Karpas-422 (cell line): ENCODE data around the gene EFCAB13. TPM values are rescaled to one million over a fixed set of nuclear protein-coding genes. Genes with fewer than 3 reads are reported as not detected.
"Not testable (repeated sequence)": the region's sequence is repeated elsewhere in the genome, so short reads cannot be mapped to it uniquely, and the experiment has no call there.

Experiments used
- DNase-seq: peaks from one replicate; pipeline ENCODE4 v3.0.0-alpha.2; 2015
- H2AFZ ChIP-seq: fragments of 200-600 bp; sonication (generic); 2 replicates; pipeline ENCODE4 v1.6.1; 2014; ENCODE audit warnings: antibody characterized with exemption, low read length, mixed read lengths
- H3K27ac ChIP-seq: fragments of 200-600 bp; sonication (generic); 2 replicates; pipeline ENCODE4 v1.5.1; 2014; ENCODE audit warnings: mild to moderate bottlenecking, low read length, moderate library complexity
- H3K27me3 ChIP-seq: fragments of 200-600 bp; sonication (generic); 2 replicates; pipeline ENCODE4 v1.6.1; 2014; ENCODE audit warnings: low read length, mixed read lengths
- H3K36me3 ChIP-seq: fragments of 200-600 bp; sonication (generic); 2 replicates; pipeline ENCODE4 v1.6.1; 2014; ENCODE audit warnings: low read length, mixed read lengths; ENCODE audit not compliant: insufficient read depth
- H3K4me1 ChIP-seq: fragments of 200-600 bp; sonication (generic); 2 replicates; pipeline ENCODE4 v1.6.1; 2014; ENCODE audit warnings: mild to moderate bottlenecking, low read length, mixed read lengths
- H3K4me2 ChIP-seq: fragments of 200-600 bp; sonication (generic); 2 replicates; pipeline ENCODE4 v1.6.1; 2014; ENCODE audit warnings: low read length, low read depth, mild to moderate bottlenecking; ENCODE audit not compliant: poor library complexity, severe bottlenecking
- H3K4me3 ChIP-seq: fragments of 200-600 bp; sonication (generic); 2 replicates; pipeline ENCODE4 v1.5.1; 2014; ENCODE audit warnings: mild to moderate bottlenecking, antibody characterized with exemption, low read length, mixed read lengths
- H3K79me2 ChIP-seq: fragments of 200-600 bp; sonication (generic); 2 replicates; pipeline ENCODE4 v1.6.1; 2014; ENCODE audit warnings: mild to moderate bottlenecking, low read length, mixed read lengths
- H3K9ac ChIP-seq: fragments of 200-600 bp; sonication (generic); 2 replicates; pipeline ENCODE4 v1.6.0; 2014; ENCODE audit warnings: low read length
- H3K9me2 ChIP-seq: fragments of 200-600 bp; sonication (generic), shearing (Covaris generic); replicated peaks from 2 replicates; pipeline ENCODE4 v1.6.0; 2014; ENCODE audit warnings: mild to moderate bottlenecking, low read length, moderate library complexity; ENCODE audit not compliant: insufficient read depth
- H3K9me3 ChIP-seq: fragments of 300-700, 200-600 bp; sonication (generic); 2 replicates; pipeline ENCODE4 v1.6.1; 2014; ENCODE audit warnings: low read length, mixed read lengths
- H4K20me1 ChIP-seq: fragments of 200-600 bp; sonication (generic); 2 replicates; pipeline ENCODE4 v1.6.1; 2014; ENCODE audit warnings: mild to moderate bottlenecking, antibody characterized with exemption, low read length, low read depth; ENCODE audit not compliant: insufficient read depth
- total RNA-seq: library from RNA; depleted of rRNA; stranded (reverse); fragments of >200 nt; shearing (Covaris generic); gene quantifications from 2 replicates; pipeline ENCODE4 v1.2.3, GENCODE V29; 2014; ENCODE audit warnings: low replicate concordance; rRNA removed

The EFCAB13 gene
- total RNA-seq, 1 experiment from 2014 or later, result 1.0 TPM

DNA sequence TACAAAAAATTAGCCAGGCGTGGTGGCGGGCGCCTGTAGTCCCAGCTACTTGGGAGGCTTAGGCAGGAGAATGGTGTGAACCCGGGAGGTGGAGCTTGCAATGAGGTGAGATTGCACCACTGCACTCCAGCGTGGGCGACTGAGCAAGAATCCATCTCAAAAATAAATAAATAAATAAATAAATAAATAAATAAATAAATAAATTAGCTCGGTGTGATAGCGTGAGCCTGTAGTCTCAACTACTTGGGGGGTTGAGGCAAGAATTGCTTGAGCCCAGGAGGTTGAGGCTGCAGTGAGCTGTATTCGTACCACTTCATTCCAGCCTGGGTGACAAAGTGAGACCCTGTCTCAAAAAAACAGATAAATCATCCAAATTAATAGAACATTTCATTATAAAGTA, 108.5 kb downstream of the EFCAB13 start:
- not testable (repeated sequence) for H3K36me3 ChIP-seq, H3K27me3 ChIP-seq, H4K20me1 ChIP-seq, H3K79me2 ChIP-seq, H3K9me3 ChIP-seq, H3K27ac ChIP-seq, H3K9ac ChIP-seq, H3K4me3 ChIP-seq, H3K4me1 ChIP-seq, H3K4me2 ChIP-seq, H3K9me2 ChIP-seq, H2AFZ ChIP-seq, DNase-seq

DNA sequence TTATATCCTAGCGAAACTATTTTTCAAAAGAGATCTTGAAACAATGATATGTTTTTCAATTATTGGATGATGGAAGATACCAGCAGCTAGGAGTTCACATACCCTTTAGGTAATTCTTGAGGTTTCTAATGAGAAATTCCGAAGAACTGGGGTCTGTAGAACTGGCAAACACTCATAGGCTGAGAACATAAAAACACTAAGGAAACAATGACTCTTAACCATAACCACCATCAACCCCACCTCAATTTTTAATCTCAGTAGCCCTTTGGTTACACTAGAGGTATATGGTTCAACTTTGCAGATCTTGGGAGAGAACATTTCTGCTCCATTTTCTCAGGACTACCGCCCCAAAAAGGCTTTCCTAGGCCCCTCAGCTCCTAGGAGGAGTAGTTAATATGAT, 141.4 kb downstream of the EFCAB13 start:
- Histone ChIP-seq H3K9me2 (no peaks in the 10 kb centered on the region), H3K27ac (no peak overlapping the region), H4K20me1 (no peaks in the 10 kb centered on the region), H3K4me3 (no peak overlapping the region), H3K4me1 (no peaks in the 10 kb centered on the region), H3K27me3 (no peaks in the 10 kb centered on the region), H3K4me2 (no peak overlapping the region), H3K79me2 (no peaks in the 10 kb centered on the region), H3K9ac (no peak overlapping the region), H3K9me3 (no peaks in the 10 kb centered on the region), H2AFZ (no peak overlapping the region), H3K36me3 (no peaks in the 10 kb centered on the region)
- DNase-seq, result no peak

DNA sequence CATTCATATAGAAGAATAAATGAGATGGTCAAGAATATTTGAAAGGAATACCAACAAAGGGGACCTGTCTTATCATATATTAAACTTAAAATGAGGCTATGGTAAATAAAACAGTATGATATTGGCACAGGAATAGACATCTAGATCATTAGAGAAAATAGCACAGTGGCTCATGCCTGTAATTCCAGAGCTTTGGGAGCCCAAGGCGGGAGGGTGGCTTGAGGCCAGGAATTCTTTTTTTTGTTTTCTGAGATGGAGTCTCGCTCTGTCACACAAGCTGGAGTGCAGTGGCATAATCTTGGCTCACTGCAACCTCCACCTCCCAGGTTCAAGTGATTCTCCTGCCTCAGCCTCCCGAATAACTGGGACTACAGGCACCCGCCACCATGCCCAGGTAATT, 143.2 kb downstream of the EFCAB13 start:
- not testable (repeated sequence) for H3K4me1 ChIP-seq, H2AFZ ChIP-seq, H3K9me2 ChIP-seq, H3K27me3 ChIP-seq, H3K36me3 ChIP-seq, H3K79me2 ChIP-seq, H3K9me3 ChIP-seq, H3K27ac ChIP-seq, DNase-seq, H4K20me1 ChIP-seq, H3K4me2 ChIP-seq, H3K4me3 ChIP-seq, H3K9ac ChIP-seq

DNA sequence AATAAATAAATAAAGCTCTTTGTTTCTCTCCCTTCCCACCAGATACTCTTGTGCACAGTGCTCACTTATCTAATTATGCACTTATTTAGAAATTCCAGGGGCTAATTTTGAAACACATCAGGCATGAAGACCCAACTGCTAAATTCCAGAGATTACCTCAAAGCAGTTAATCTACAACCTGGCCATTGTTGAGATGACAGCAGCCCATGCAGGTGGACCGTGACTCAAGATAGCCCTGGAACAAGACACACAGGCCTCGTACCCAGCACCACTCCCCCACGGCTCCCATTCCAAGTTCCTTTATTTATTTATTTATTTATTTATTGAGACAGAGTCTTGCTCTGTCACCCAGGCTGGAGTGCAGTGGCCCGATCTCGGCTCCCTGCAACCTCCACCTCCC, 147.1 kb downstream of the EFCAB13 start:
- Histone ChIP-seq H3K4me1 (no peaks in the 10 kb centered on the region), H3K79me2 (no peaks in the 10 kb centered on the region), H3K9ac (no peak overlapping the region), H3K9me3 (no peaks in the 10 kb centered on the region), H3K36me3 (no peaks in the 10 kb centered on the region), H3K27me3 (no peaks in the 10 kb centered on the region), H2AFZ (no peak overlapping the region), H3K4me2 (no peak overlapping the region), H3K27ac (no peak overlapping the region), H3K4me3 (no peak overlapping the region), H4K20me1 (no peaks in the 10 kb centered on the region), H3K9me2 (no peaks in the 10 kb centered on the region)
- no peak for DNase-seq

DNA sequence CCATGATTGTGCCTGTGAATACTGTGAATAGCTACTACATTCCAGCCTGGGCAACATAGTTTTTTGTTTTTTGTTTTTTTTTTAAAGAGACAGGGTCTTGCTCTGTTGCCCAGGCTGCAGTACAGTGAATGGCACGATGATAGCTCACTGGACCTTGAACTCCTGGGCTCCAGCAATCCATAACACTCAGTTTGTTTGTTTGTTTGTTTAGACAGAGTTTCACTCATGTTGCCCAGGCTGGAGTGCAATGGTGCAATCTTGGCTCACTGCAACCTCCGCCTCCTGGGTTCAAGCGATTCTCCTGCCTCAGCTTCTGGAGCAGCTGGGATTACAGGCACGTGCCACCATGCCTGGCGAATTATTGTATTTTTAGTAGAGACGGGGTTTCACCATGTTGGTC, 148.3 kb downstream of the EFCAB13 start:
- not testable (repeated sequence) for H3K27ac ChIP-seq, H3K36me3 ChIP-seq, H2AFZ ChIP-seq, H3K9ac ChIP-seq, DNase-seq, H3K27me3 ChIP-seq, H4K20me1 ChIP-seq, H3K4me1 ChIP-seq, H3K9me3 ChIP-seq, H3K79me2 ChIP-seq, H3K4me3 ChIP-seq, H3K9me2 ChIP-seq, H3K4me2 ChIP-seq

Other genes starting within 250 kb of the EFCAB13 start
- gene CDC27, start 134.7 kb upstream of the EFCAB13 start, total RNA-seq, result 81.7 and 146 TPM in 2 replicates
- 3.7 and 6.0 TPM in 2 replicates for gene MYL4, start 114.6 kb upstream of the EFCAB13 start, total RNA-seq
- gene ITGB3, start 70.1 kb upstream of the EFCAB13 start, total RNA-seq, result 16.4 and 19.6 TPM in 2 replicates
- 52.4 and 64.4 TPM in 2 replicates for gene NPEPPS, start 207.2 kb downstream of the EFCAB13 start, total RNA-seq